ENCODE measurements around the gene TMEM256.
"Not testable (repeated sequence)": the region's sequence is repeated elsewhere in the genome, so short reads cannot be mapped to it uniquely, and the experiment has no call there.

The TMEM256 gene

GRCh38 chr17:7389924-7390910 is 13.7 kb downstream of the TMEM256 start:
- DNase-seq (ENCODE audit: extremely low spot score, insufficient read length, low read depth): no peak
- FAIRE-seq: no peak

- FAIRE-seq: no peak
- DNase-seq (ENCODE audit: extremely low spot score, insufficient read length, low read depth): no peak
Observed at GRCh38 chr17:7388856-7389255, 15.0 kb downstream of the TMEM256 start.

GRCh38 chr17:7384489-7385081 is 19.3 kb downstream of the TMEM256 start:
- DNase-seq (ENCODE audit: extremely low spot score, insufficient read length, low read depth) (no peak), FAIRE-seq (no peak)

- DNase-seq (ENCODE audit: extremely low spot score, insufficient read length, low read depth) (peak; percentile 82), FAIRE-seq (peak; percentile 77)
Observed at GRCh38 chr17:7383742-7384488, 20.0 kb downstream of the TMEM256 start.

GRCh38 chr17:7383371-7383741 is 20.5 kb downstream of the TMEM256 start:
- no peak for FAIRE-seq
- DNase-seq (ENCODE audit: extremely low spot score, insufficient read length, low read depth): no peak

GRCh38 chr17:7382901-7383300 is 21.0 kb downstream of the TMEM256 start:
- DNase-seq (ENCODE audit: extremely low spot score, insufficient read length, low read depth) (no peak), FAIRE-seq (no peak)

- DNase-seq (ENCODE audit: extremely low spot score, insufficient read length, low read depth) (no peak), FAIRE-seq (no peak)
Observed at GRCh38 chr17:7380855-7381683, 22.8 kb downstream of the TMEM256 start, which contains the start of gene TNK1. TSS of gene TNK1 (plus strand) at chr17:7381089. CDS start at chr17:7382927, 1,838 bp downstream.

GRCh38 chr17:7380321-7380720 is 23.6 kb downstream of the TMEM256 start:
- FAIRE-seq (no peak), DNase-seq (ENCODE audit: extremely low spot score, insufficient read length, low read depth) (no peak)

- FAIRE-seq: no peak
- no peak for DNase-seq (ENCODE audit: extremely low spot score, insufficient read length, low read depth)
Observed at GRCh38 chr17:7379134-7379533, 24.8 kb downstream of the TMEM256 start.

- no peak for FAIRE-seq
- no peak for DNase-seq (ENCODE audit: extremely low spot score, insufficient read length, low read depth)
Observed at GRCh38 chr17:7374353-7374752, 29.5 kb downstream of the TMEM256 start.

- DNase-seq (ENCODE audit: extremely low spot score, insufficient read length, low read depth) (no peak), FAIRE-seq (no peak)
Observed at GRCh38 chr17:7370853-7371252, 33.0 kb downstream of the TMEM256 start.

- FAIRE-seq: no peak
- no peak for DNase-seq (ENCODE audit: extremely low spot score, insufficient read length, low read depth)
Observed at GRCh38 chr17:7369825-7370224, 34.1 kb downstream of the TMEM256 start.

GRCh38 chr17:7368599-7368994 is 35.3 kb downstream of the TMEM256 start:
- FAIRE-seq: not testable (repeated sequence)

GRCh38 chr17:7367918-7368598 is 35.8 kb downstream of the TMEM256 start:
- FAIRE-seq: no peak

More at GRCh38 chr17:7368599-7368994, 35.3 kb downstream of the TMEM256 start:
- not testable (repeated sequence) for DNase-seq (ENCODE audit: extremely low spot score, insufficient read length, low read depth)

GRCh38 chr17:7367083-7367482 is 36.8 kb downstream of the TMEM256 start:
- DNase-seq (ENCODE audit: extremely low spot score, insufficient read length, low read depth): no peak
- FAIRE-seq: no peak

More at GRCh38 chr17:7367918-7368598, 35.8 kb downstream of the TMEM256 start:
- no peak for DNase-seq (ENCODE audit: extremely low spot score, insufficient read length, low read depth)

GRCh38 chr17:7365963-7366362 is 37.9 kb downstream of the TMEM256 start:
- not testable (repeated sequence) for FAIRE-seq; DNase-seq (ENCODE audit: extremely low spot score, insufficient read length, low read depth)

- DNase-seq (ENCODE audit: extremely low spot score, insufficient read length, low read depth) (no peak), FAIRE-seq (no peak)
Observed at GRCh38 chr17:7363311-7363710, 40.6 kb downstream of the TMEM256 start.

- no peak for FAIRE-seq
- no peak for DNase-seq (ENCODE audit: extremely low spot score, insufficient read length, low read depth)
Observed at GRCh38 chr17:7361906-7362305, 42.0 kb downstream of the TMEM256 start.

GRCh38 chr17:7357381-7357780 is 46.5 kb downstream of the TMEM256 start:
- no peak for FAIRE-seq

More at GRCh38 chr17:7357381-7357780, 46.5 kb downstream of the TMEM256 start:
- DNase-seq (ENCODE audit: extremely low spot score, insufficient read length, low read depth): no peak
